GM18867 (cell line): ENCODE data around the gene PCSK4.
A peak's percentile ranks its signal among the peaks of the same experiment; 100 is the strongest.
"Not testable (repeated sequence)": the region's sequence is repeated elsewhere in the genome, so short reads cannot be mapped to it uniquely, and the experiment has no call there.

Source experiments
- ATAC-seq: cut with Tn5 transposase; IDR thresholded peaks from one replicate; pipeline ENCODE4 v1.9.1; 2021; ENCODE audit warnings: mild to moderate bottlenecking, moderate library complexity; ENCODE audit not compliant: unreplicated experiment

PCSK4 gene

DNA sequence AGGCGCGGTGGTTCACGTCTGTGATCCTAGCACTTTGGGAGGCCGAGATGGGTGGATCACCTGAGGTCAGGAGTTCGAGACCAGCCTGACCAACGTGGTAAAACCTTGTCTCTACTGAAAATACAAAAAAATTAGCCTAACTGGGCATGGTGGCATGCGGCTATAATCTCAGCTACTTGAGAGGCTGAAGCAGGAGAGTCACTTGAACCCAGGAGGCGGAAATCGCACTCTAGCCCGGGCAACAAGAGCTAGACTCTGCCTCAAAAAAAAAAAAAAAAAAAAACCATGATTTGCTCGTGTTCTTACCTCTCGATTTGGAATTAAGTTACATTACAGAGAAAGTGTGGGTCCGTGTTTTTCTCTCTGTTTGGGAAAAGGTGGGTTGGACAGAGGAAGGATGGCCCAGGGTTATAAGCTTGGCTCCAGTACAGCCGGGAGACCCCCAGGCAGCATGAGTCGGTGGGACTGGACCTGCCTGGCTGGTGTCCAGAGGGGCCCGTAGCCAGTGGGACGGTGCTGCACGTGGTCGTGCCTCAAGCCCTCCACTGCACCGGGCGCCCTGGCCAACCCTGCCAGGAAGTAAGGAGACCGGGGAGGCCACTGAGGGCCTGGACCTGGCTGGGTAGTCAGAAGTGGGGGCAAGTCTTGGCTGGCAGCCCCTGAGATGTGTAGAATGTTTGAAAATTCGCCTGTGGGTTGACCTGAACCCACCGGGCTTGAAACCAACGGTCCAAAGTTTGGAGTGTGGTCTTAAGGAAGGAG is 48.3 kb downstream of the PCSK4 start:
- no peak for ATAC-seq

DNA sequence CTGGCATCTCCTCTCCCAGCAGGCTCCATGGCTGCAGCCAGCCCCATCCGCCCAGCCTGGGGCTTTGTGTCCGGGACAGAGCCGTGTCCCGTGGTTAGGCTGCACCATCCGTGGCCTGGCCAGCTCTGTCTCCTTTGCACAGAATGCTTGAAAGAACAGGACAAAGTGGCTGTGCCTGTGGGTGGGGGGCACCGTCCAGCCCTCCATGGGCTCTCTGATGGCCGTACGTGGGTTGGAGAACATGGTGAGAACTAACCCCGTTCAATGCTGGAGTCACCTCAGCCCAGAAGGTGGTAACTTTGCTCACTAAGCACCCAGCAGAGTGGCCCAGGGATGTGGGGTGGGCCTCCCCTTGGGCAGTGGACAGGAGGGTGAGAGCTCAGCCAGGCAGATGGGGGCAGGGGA is 49.1 kb downstream of the PCSK4 start:
- no peak for ATAC-seq

DNA sequence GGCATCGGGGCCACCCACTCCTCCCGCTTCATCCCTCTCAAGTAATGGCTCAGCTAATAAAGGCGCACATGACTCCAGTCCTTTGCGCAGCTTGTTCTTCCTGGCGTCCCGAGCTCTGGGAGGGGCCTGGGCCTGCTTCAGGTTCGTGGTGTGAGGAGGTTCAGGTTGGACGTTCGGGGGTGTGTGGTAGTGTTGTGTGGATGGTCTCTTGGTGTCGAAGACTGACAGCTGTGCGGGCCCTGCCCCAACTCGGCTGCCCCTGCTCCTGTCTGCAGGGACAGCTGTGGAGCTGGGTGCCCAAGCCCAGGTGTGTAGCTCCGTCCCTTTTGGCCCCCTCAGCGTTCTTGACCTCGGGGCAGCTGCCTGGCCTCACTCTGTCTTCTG is 49.7 kb downstream of the PCSK4 start:
- no peak for ATAC-seq

DNA sequence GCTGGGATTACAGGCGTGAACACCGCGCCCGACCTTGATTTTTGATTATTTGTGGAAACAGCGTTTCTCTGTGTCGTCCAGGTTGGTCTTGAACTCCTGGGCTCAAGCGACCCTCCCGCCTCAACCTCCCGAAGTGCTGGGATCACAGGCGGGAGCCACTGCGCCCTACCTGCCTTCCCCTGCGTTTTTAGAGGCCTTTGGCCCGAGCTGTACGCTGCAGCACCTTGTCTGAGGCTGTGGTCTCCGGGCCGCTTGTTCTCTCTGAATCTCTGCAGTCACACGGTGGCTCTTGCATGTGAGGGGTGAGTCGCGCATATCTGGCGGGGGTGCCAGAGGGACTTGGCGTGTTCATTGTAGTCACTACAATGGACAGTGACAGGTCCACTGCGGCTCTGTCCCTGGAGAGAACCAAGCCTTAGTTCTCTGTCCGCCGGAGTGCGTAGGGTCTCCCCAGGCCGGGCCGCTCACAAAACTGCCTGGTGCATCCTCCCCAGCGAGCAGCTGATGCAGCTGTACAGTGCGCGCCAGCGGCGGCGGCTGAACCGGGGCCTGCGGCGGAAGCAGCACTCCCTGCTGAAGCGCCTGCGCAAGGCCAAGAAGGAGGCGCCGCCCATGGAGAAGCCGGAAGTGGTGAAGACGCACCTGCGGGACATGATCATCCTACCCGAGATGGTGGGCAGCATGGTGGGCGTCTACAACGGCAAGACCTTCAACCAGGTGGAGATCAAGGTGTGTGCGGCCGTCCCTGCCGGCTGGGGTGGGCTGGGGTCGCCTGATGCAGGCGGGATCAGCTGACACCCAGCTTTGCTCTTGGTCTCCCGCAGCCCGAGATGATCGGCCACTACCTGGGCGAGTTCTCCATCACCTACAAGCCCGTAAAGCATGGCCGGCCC is 50.4 kb downstream of the PCSK4 start:
- ATAC-seq = not testable (repeated sequence)

DNA sequence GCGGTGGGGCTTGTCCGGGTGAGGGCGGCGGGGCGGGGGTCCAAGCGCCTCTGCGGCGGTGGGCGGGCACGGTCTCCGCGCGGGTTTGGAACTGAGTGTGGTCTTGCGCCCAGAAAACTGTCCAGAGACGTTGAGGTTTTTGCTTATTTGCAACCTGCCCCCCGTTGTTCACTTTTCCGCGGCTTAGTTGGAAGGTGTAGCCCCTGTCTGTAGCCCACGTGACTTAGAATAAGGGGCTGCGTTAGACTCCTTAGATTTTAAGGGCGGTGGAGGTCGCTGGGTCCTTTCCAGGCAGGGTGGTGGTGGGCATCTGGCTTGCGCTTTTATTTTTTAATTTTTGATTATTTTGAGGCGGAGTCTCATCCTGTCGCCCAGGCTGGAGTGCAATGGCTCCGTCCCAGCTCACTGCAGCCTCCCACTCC is 51.2 kb downstream of the PCSK4 start:
- ATAC-seq = peak; percentile 14

DNA sequence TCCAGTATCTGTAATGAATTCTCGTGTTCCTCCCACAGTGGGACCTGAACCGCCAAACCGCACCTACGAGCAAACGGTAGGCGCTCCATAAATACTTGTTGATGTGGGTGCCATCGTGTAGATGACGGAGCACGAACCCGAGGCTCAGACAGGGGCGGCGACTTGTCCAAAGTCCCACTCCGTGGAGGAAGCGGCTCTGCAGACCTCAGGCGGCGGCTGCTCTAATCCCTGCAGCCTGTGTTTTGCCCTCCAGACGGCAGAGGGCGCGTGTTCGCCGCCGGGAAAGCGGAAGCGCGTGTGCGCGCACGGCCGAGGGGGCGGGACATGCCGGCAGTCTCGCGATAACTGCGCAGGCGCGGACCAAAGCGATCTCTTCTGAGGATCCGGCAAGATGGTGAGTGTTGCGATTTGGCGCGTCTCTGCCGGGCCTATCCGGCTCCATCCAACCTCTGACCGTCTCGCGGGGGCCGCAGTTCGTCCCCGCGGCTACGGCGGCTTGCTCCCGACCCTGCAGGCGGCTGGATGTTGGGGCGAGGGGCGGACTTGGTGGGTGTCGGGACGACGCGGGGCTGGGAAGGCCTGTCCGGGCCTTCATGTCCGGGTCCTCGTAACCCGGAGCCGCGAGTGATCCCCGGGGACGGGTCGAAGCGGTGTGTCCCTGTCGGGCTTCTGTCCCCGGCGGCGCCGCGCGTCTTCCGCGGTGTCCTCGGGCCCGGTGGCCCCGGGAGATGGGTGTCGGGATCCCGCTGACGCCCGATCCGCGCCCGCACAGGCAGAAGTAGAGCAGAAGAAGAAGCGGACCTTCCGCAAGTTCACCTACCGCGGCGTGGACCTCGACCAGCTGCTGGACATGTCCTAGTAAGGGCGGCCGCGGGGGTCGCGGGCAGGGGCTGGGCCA is 51.9 kb downstream of the PCSK4 start, which contains the start of gene RPS15:
Gene RPS15 (plus strand): TSS at position 362 of the 898 bp plus-strand sequence. CDS start 30 bp downstream, at position 392.
- ATAC-seq = peak; percentile 80

DNA sequence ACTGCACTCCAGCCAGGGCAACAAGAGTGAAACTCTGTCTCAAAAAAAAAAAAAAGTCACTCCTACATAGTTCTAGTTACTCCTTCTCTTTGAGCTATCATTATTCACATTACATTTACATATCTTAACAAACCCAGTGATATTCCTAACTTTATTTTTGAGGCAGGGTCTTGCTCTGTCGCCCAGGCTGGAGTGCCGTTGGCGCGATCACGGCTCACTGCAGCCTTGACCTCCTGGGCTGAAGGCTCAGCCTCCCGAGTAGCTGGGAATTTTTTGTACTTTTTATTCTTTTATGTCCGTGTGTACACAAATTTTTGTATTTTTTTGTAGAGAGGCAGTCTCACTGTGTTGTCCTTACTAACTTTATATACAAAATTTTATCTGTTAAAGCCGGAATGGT is 52.5 kb downstream of the PCSK4 start:
- ATAC-seq = no peak

DNA sequence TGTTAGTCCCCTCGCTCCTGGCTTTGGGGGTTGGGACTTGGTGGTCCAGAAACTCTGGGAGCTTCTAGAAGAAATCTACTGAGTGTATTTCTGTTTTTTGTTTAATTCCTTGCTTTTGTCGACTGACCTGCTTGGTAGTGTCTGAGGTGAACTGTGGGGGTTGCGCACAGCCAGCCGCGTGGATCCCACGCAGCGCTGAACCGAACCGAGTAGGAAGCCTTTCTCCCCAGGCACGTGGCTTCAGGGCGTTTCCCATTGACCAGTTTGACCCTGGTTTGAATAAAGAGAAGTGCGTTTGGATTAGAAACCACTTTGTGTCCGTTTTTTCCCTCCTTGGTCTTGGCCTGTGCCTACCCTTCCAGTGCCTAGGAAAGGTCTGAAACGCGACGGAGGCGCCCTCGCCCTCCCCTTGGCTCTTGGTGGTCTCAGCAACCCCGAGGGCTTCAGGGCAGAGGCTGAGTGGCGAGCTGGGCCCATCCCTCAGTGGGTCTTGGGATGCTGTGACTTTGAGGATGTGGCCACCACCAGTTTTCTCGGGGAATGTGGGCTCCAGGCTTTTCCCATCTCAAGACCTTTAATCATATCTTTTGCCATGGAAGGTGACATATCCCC is 54.7 kb downstream of the PCSK4 start:
- ATAC-seq = no peak

DNA sequence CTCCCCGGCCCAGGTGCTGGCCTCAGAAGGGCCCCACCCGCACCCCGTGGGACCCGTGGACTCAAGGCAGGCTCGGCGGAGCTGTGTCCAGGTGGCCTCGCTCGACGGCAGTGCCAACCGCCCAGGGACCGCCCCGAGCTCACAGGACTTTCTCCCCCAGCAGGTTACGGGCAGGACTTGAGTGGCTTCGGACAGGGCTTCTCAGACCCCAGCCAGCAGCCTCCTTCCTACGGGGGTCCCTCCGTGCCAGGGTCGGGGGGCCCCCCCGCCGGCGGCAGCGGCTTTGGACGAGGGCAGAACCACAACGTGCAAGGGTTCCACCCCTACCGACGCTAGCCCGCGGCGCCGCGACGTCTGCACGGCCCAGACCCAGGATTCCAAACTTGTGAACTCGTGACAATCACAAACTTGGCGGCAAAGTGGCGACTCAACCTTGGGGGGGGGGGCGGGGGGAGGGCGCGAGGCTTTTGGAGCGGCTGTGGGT is 55.5 kb downstream of the PCSK4 start:
- ATAC-seq = no peak

DNA sequence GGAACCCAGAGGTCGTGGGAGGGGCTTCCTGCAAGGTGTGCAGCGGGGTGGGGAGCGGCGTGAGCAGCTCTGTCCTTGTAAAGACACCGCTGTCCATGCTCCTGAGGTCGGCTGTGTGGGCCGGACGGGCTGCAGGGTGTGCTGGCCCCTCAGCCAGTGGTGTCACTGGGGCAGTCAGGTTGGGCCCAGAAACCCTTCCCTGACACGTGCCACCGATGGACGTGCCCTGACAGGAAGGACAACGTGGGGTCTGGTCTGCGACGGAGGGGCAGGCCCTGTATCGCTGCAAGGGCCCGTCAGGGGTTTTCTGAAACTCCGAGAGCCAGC is 56.1 kb downstream of the PCSK4 start:
- no peak for ATAC-seq

DNA sequence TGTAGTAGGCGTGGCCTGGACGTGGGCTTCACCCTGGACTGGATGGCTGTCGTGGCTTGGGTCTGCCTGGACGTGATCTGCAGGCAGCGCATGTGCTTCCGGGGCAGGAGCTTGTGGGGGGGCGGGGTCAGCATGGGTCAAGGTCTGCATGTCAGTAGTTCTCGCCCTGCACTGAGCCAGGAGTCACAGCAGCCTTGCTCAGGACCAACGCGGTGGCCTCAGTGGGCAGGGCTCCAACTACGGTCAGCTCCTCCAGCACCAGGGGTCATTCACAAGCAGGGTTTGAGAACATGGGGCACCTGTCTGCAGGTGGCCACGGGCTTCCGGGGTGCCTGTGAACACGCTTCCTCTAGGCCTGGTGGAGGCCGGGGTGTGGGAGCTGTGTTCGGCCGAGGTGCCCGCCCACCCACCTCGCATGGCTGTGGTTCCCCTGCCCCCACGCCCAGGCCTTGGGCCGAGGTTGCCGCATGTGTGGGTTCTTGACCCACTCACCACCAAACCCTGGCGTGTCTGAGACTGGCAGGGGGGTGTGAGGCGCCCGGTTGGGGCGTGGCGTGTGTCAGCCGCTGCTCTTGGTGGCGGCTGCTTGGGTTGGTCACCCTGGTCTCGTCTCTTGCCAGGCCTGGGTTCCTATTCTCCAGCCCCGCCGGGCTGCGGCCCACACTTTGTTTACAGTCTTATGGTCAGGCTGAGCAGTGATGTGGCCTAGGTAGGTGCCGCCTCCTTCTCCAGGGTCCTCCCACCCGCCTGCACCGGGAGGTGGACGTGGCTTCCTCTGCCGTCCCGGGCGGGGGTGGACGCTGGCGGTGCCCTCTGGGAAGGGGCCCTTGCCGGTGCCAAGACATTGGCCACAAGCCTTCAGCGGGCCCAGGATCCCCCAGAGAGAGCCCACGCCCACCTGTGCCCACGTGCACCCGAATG is 56.8 kb downstream of the PCSK4 start:
- no peak for ATAC-seq

DNA sequence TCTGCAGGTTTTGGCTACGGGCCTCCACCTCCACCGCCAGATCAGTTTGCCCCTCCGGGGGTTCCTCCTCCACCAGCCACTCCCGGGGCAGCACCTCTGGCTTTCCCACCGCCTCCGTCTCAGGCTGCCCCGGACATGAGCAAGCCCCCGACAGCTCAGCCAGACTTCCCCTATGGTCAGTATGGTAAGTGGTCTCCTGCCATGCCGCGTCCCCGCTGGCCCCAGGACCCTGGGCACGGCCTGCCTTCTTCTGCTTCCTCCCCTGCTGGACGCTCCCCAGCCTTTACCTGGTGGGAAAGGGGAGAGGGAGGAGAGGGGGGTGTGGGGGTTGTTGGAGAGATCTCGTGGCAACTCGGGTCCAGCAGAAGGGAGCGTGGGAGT is 57.7 kb downstream of the PCSK4 start:
- ATAC-seq = no peak

DNA sequence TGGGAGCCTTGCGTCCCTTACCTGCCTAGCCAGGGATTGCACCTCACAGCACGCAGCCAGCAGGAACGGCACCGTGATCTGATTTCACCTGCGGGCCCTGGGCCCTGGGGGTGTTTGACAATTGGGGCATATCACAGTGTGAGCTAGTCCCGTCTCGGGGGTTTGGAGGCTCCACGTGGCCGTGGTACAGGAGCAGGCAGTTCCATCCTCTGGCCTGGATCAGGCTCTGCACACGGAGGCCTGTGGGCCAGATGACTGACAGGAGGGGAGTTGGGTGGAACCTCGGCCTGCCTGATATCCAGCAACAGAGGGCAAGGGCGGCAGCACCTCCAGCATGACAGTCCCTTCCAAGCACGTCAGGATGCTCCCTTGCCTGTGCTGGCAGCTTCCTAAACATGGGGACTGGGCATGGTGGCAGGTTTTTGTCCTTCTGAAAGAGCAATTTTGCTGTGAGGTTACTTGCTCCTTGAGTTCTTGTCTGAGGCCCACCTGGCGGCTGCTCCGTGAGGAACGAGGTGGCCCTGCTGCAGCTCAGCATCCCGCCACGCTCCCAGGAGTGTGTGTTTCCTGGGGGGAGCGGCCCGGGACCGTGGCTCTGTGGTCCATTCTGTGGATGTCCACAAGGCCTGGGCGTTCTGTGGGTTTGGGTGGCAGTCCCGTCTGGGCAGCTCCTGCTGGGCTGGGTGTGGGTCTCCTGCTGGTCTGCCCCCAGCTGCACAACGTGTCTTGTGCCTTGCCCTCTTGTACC is 58.2 kb downstream of the PCSK4 start:
- no peak for ATAC-seq
